ENCODE measurements around the gene KDM1A. TPM values are rescaled to one million over a fixed set of nuclear protein-coding genes. Genes with fewer than 3 reads are reported as not detected.
"Not testable (repeated sequence)": the region's sequence is repeated elsewhere in the genome, so short reads cannot be mapped to it uniquely, and the experiment has no call there.

KDM1A gene
- total and polyA plus RNA-seq, 9 of the 15 experiments (the other 6 are each of a cell fraction or from before 2014, with no cell fraction given), result 59.2 to 181 (median 168) TPM

GRCh38 chr1:23002218-23002617, 17.1 kb upstream of the KDM1A start:
- DNase-seq (ENCODE audit: extremely low read depth in 1 of 4, low spot score in 3 of 4); ATAC-seq; H3K4me3 ChIP-seq; BruUV-seq (replicated peaks); POLR2A ChIA-PET; H3K9ac ChIP-seq (ENCODE audit: insufficient read depth in 1 of 2, low read depth in 2 of 2, low read length in 2 of 2); H4K20me1 ChIP-seq (replicated peaks; ENCODE audit: control insufficient read depth, insufficient read depth, low read length); H3K79me2 ChIP-seq (ENCODE audit: control insufficient read depth, insufficient read depth, low read length); H2AFZ ChIP-seq (ENCODE audit: low read depth, low read length); intact Hi-C loops (cut with micrococcal nuclease); H3K4me2 ChIP-seq (ENCODE audit: insufficient read depth, low read length); H3K27ac ChIP-seq (ENCODE audit: extremely low read depth, low read depth, low read length); in situ Hi-C loops (cut with MboI); H3K9me3 ChIP-seq (replicated peaks; ENCODE audit: control insufficient read depth, insufficient read depth, low read depth, low read length); H3K9me1 ChIP-seq (ENCODE audit: control insufficient read depth, insufficient read depth, low read length); FAIRE-seq; H3K36me3 ChIP-seq (ENCODE audit: control insufficient read depth, insufficient read depth, low read length); CTCF ChIA-PET (ENCODE audit: low intra/inter-chr PET ratio): not testable (repeated sequence)
- TF ChIP-seq ZFP36 (IDR thresholded peaks at IDR 0.05; ENCODE audit: low read depth, low read length, partially characterized antibody), result peak; percentile 54
- Histone ChIP-seq H3K27me3 (ENCODE audit: control insufficient read depth in 2 of 2, insufficient read depth in 2 of 2, low read length in 2 of 2) (peaks cover 8 to 25% of the 10 kb centered on the region in 2 experiments; a peak in 4 of 5 replicates), H3K4me1 (replicated peaks in 1 of 2; ENCODE audit: control insufficient read depth in 2 of 2, insufficient read depth in 2 of 2, low read length in 2 of 2) (peaks cover 0 to 11% of the 10 kb centered on the region in 2 experiments; a peak in 3 of 5 replicates)
- WGBS (ENCODE audit: insufficient coverage, low coverage, missing lambda C conversion rate), result 3% methylated on average over 7 of the region's 7 CpGs

DNA sequence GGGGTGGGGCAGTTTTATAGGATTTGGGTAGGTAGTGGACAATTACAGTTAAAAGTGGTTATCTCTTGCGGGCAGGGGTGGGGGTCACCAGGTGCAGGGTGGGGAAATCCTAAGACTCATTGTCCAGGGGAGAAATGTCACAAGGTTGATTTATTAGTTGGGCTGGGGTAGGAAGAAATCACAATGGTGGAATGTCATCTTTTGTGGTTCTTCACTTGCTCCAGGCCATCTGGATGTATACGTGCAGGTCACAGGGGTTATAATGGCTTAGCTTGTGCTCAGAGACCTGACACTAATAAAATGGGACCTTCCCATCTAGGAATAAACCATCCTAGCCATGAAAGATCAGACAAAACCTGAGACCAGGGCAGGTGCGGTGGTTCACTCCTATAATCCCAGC, 15.2 kb upstream of the KDM1A start:
- no peaks in the 10 kb centered on the region for H3K36me3 ChIP-seq (ENCODE audit: control insufficient read depth, insufficient read depth, low read length)
- intact Hi-C loops (cut with micrococcal nuclease), result no loop called here
- H3K27ac ChIP-seq (ENCODE audit: extremely low read depth, low read depth, low read length), result no peak overlapping the region
- no peak overlapping the region for H3K4me3 ChIP-seq
- no peak overlapping the region for H3K9ac ChIP-seq (ENCODE audit: insufficient read depth in 1 of 2, low read depth in 2 of 2, low read length in 2 of 2)
- DNase-seq (ENCODE audit: extremely low read depth in 1 of 4, low spot score in 3 of 4) (no peak), FAIRE-seq (no peak), ATAC-seq (no peak)
- BruUV-seq (replicated peaks), result no TSS peak
- in situ Hi-C loops (cut with MboI), result no loop called here
- peaks cover 0 to 10% of the 10 kb centered on the region in 2 experiments; a peak in 2 of 5 replicates for H3K4me1 ChIP-seq (replicated peaks in 1 of 2; ENCODE audit: control insufficient read depth in 2 of 2, insufficient read depth in 2 of 2, low read length in 2 of 2)
- no peak overlapping the region for H3K4me2 ChIP-seq (ENCODE audit: insufficient read depth, low read length)
- POLR2A ChIA-PET, result interaction anchor here (0.8 to 2.5 kb wide), 3 partner anchors 10 to 102 kb away, joined by 3 to 6 read pairs (median 3); partner anchors contain the start of gene KDM1A
- 9% methylated on average over 3 of the region's 3 CpGs for WGBS (ENCODE audit: insufficient coverage, low coverage, missing lambda C conversion rate)
- no peak overlapping the region for H2AFZ ChIP-seq (ENCODE audit: low read depth, low read length)
- H3K9me1 ChIP-seq (ENCODE audit: control insufficient read depth, insufficient read depth, low read length), result no peaks in the 10 kb centered on the region
- H4K20me1 ChIP-seq (replicated peaks; ENCODE audit: control insufficient read depth, insufficient read depth, low read length), result no peaks in the 10 kb centered on the region
- peaks cover 8 to 25% of the 10 kb centered on the region in 2 experiments; a peak in 4 of 5 replicates for H3K27me3 ChIP-seq (ENCODE audit: control insufficient read depth in 2 of 2, insufficient read depth in 2 of 2, low read length in 2 of 2)
- peaks cover 5% of the 10 kb centered on the region; the same call in 1 of the 2 replicates for H3K9me3 ChIP-seq (replicated peaks; ENCODE audit: control insufficient read depth, insufficient read depth, low read depth, low read length)
- no peaks in the 10 kb centered on the region for H3K79me2 ChIP-seq (ENCODE audit: control insufficient read depth, insufficient read depth, low read length)
- CTCF ChIA-PET (ENCODE audit: low intra/inter-chr PET ratio), result no interaction called here
- no peak for TF ChIP-seq TRIM24 (IDR thresholded peaks at IDR 0.05)
- TF ChIP-seq KDM4B (IDR thresholded peaks at IDR 0.05; ENCODE audit: borderline replicate concordance in 2 of 2, low read depth in 1 of 2), result no peak
- peak; percentile 39; the same call in 1 of the 2 replicates for TF ChIP-seq CBFA2T3 (IDR thresholded peaks at IDR 0.05)
- TF ChIP-seq, protein P1, sequence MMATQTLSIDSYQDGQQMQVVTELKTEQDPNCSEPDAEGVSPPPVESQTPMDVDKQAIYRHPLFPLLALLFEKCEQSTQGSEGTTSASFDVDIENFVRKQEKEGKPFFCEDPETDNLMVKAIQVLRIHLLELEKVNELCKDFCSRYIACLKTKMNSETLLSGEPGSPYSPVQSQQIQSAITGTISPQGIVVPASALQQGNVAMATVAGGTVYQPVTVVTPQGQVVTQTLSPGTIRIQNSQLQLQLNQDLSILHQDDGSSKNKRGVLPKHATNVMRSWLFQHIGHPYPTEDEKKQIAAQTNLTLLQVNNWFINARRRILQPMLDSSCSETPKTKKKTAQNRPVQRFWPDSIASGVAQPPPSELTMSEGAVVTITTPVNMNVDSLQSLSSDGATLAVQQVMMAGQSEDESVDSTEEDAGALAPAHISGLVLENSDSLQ (IDR thresholded peaks at IDR 0.05), result peak; percentile 76
- no peak for TF ChIP-seq LEF1 (IDR thresholded peaks at IDR 0.05)
- TF ChIP-seq, protein P2, sequence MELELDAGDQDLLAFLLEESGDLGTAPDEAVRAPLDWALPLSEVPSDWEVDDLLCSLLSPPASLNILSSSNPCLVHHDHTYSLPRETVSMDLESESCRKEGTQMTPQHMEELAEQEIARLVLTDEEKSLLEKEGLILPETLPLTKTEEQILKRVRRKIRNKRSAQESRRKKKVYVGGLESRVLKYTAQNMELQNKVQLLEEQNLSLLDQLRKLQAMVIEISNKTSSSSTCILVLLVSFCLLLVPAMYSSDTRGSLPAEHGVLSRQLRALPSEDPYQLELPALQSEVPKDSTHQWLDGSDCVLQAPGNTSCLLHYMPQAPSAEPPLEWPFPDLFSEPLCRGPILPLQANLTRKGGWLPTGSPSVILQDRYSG (tag; conservative IDR thresholded peaks at IDR 0.05; ENCODE audit: low read depth), result 0 out of 2 replicates have a peak, but pooled peaks have one; percentile 21
- peak; percentile 64; the same call in 1 of the 2 replicates for TF ChIP-seq ZFP1 (CRISPR knock-in tag; IDR thresholded peaks at IDR 0.05)
- TF ChIP-seq NR2C2 (CRISPR knock-in tag; IDR thresholded peaks at IDR 0.05), result no peak
- peak; percentile 7; the same call in 1 of the 2 replicates for TF ChIP-seq NR2C2 (tag; IDR thresholded peaks at IDR 0.05)
- peak; percentile 72 for TF ChIP-seq MEIS2 (IDR thresholded peaks at IDR 0.05; ENCODE audit: partially characterized antibody)
- TF ChIP-seq ZBTB17 (CRISPR knock-in tag; IDR thresholded peaks at IDR 0.05), result 0 out of 2 replicates have a peak, but pooled peaks have one; percentile 42
- TF ChIP-seq, protein P3, sequence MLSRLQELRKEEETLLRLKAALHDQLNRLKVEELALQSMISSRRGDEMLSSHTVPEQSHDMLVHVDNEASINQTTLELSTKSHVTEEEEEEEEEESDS (CRISPR knock-in tag; IDR thresholded peaks at IDR 0.05), result no peak
- no peak for TF ChIP-seq CTBP1 (IDR thresholded peaks at IDR 0.05; ENCODE audit: borderline replicate concordance)

Measured in K562 (cell line).